Ascending aorta (tissue), 2 donors: ENCODE data around the gene KIF16B. TPM values are rescaled to one million over a fixed set of nuclear protein-coding genes. Genes with fewer than 3 reads are reported as not detected.

Experiments used
- DNase-seq, 2 donors: peaks; one replicate each; pipeline ENCODE4 v3.0.0-alpha.2; 2019; ENCODE audit warnings: low spot score in 2 of 2
- H3K27ac ChIP-seq, 2 donors: fragments of 200-600 bp; sonication (generic); one replicate each; pipeline ENCODE4 v1.5.1; 2016 to 2017; ENCODE audit warnings: mild to moderate bottlenecking in 1 of 2
- H3K27me3 ChIP-seq: fragments of 200-600 bp; sonication (generic); one replicate; pipeline ENCODE4 v1.5.1; 2017
- H3K36me3 ChIP-seq, 2 donors: fragments of 200-600 bp; sonication (generic); one replicate each; pipeline ENCODE4 v1.5.1; 2016
- H3K4me1 ChIP-seq, 2 donors: fragments of 200-600 bp; sonication (generic); one replicate each; pipeline ENCODE4 v1.5.1; 2016 to 2017; ENCODE audit warnings: mild to moderate bottlenecking in 1 of 2
- H3K4me3 ChIP-seq, 2 donors: fragments of 200-600 bp; sonication (generic); one replicate each; pipeline ENCODE4 v1.5.1; 2016 to 2017; ENCODE audit warnings: mild to moderate bottlenecking in 1 of 2
- H3K9me3 ChIP-seq, 2 donors: fragments of 200-600 bp; sonication (generic); one replicate each; pipeline ENCODE4 v1.5.1; 2016
- intact Hi-C: fragments of 100-400 bp; cut with DNase I; formaldehyde crosslinking; loops from one replicate; pipeline ENCODE4 v1.15.1; 2023
- total RNA-seq: library from RNA; depleted of rRNA; stranded (reverse); fragments of >200 nt; gene quantifications from one replicate; pipeline ENCODE4 v1.1.0, GENCODE V29; 2016
- TF ChIP-seq, protein P1 (sequence below), 3 experiments: fragments of 200-600 bp in 2 of 3; fragments of 450-650 bp in 1 of 3; sonication (generic) in 2 of 3; IDR thresholded peaks; one replicate each; pipeline ENCODE4 v1.5.1; 2016 to 2019; ENCODE audit warnings: antibody characterized with exemption in 3 of 3, mild to moderate bottlenecking in 1 of 3, moderate library complexity in 1 of 3

Gene KIF16B
- total RNA-seq, 1 donor from 2014 or later: 6.3 TPM

DNA sequence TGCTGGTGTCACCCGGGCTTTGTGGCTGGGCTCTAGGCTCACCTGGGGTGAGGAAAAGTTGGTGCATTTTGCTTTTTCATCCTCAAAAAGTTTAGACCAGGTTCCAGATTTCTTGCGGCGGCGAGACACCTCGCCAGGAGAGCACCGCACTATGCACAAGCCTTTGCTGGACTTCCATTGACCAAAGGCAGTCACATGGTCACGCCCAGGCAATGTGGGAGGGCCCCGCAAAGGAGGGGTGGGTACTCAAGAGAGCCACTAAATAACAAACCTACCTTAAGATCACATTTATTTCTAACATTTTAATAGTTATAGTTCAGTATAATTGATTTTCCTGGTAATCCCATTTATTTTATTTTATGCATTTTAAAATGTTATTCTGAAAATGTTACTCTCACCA lies 3.0 kb upstream of the KIF16B start:
- Histone ChIP-seq H3K27ac (no peak overlapping the region), H3K9me3 (no peaks in the 10 kb centered on the region), H3K36me3 (no peaks in the 10 kb centered on the region), H3K27me3 (no peaks in the 10 kb centered on the region), H3K4me1 (peaks cover 0 to 4% of the 10 kb centered on the region in 2 donors), H3K4me3 (no peak overlapping the region)
- intact Hi-C loops: loop anchor here (10.0 kb wide), 1 partner anchor 1109 kb away; the partner anchor contains the start of gene RRBP1
- TF ChIP-seq, protein P1, sequence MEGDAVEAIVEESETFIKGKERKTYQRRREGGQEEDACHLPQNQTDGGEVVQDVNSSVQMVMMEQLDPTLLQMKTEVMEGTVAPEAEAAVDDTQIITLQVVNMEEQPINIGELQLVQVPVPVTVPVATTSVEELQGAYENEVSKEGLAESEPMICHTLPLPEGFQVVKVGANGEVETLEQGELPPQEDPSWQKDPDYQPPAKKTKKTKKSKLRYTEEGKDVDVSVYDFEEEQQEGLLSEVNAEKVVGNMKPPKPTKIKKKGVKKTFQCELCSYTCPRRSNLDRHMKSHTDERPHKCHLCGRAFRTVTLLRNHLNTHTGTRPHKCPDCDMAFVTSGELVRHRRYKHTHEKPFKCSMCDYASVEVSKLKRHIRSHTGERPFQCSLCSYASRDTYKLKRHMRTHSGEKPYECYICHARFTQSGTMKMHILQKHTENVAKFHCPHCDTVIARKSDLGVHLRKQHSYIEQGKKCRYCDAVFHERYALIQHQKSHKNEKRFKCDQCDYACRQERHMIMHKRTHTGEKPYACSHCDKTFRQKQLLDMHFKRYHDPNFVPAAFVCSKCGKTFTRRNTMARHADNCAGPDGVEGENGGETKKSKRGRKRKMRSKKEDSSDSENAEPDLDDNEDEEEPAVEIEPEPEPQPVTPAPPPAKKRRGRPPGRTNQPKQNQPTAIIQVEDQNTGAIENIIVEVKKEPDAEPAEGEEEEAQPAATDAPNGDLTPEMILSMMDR (IDR thresholded peaks at IDR 0.05): no peak
- DNase-seq: no peak

DNA sequence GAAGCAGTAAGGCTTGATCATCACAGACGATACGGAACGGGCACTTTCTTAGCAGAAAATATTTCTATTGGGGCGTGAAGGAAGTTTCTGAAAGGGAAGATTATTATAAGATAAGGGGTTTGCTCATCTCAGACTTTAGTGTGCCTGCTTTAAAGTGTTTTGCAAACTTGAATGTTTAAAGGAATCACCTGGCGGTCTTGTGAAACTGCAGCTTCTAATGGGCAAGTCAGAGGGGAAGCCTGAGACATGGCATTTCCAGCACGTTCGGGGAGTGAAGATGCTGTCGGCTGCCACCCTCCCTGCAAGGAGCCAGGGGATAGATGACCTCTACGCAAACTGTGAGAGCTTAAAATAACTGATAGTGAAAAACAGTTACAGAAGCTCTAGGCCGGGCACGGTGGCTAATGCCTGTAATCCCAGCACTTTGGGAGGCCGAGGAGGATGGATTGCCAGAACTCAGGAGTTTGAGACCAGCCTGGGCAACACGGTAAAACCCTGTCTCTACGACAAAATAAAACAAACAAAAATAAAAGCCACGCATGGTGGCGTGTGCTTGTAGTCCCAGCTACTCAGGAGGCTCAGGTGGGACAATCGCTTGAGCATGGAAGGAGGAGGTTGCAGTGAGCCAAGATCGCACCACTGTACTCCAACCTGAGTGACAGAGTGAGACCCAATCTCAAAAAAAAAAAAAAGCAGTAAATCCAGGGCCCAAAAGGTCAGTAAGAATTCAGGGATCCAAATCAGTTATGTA lies 2.3 kb upstream of the KIF16B start:
- intact Hi-C loops: loop anchor here (2.0 to 10.0 kb wide), 2 partner anchors 1109 to 1713 kb away; partner anchors contain the start of genes RRBP1 and ZNF133
- H3K36me3 ChIP-seq: no peaks in the 10 kb centered on the region
- no peaks in the 10 kb centered on the region for H3K27me3 ChIP-seq
- peak overlapping the region; percentile 74 to 90 for H3K4me3 ChIP-seq
- H3K9me3 ChIP-seq: no peaks in the 10 kb centered on the region
- DNase-seq: no peak
- peak overlapping the region; percentile 54 to 55 for H3K27ac ChIP-seq
- H3K4me1 ChIP-seq: peaks cover 0 to 4% of the 10 kb centered on the region in 2 donors
- TF ChIP-seq, protein P1 (IDR thresholded peaks at IDR 0.05): no peak

DNA sequence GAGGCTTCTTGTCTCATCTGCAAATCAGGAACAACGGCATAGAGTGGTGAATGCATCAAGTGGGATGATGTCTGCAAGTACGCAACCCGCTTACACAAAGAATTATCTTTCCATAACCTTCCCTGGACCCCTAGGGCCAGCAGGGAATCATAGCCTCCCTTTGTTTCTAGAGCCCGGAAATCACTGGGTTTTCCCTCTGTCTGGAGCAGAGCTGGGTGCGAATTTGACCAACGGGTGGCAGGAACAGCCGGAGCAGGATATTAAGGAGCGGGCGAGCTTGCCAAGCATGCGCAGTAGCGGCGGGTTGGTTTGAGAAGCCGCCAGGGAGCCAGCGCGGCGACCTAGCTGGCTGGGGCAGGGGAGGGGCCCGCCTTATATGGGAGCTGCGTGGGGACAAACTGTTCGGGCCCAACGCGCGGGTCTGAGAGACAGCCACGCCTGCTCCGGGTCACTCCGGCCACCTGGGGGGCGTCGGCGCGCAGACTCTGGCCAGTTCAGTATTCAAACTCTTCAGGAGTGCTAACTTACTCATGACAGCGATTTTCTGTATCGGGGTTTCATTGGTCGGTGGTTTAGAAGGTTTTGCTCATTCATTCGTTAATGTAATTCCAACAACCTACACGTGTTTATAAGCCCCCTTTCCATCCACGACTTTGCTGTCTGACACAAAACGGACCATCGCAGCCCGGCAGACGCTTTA lies 1.6 kb upstream of the KIF16B start:
- peak overlapping the region; percentile 74 to 90 for H3K4me3 ChIP-seq
- H3K4me1 ChIP-seq: peaks cover 0 to 4% of the 10 kb centered on the region in 2 donors
- H3K27ac ChIP-seq: peak overlapping the region; percentile 54 to 55
- TF ChIP-seq, protein P1 (IDR thresholded peaks at IDR 0.05): no peak
- H3K27me3 ChIP-seq: no peaks in the 10 kb centered on the region
- peak; percentile 55 to 94 for DNase-seq
- no peaks in the 10 kb centered on the region for H3K9me3 ChIP-seq
- H3K36me3 ChIP-seq: no peaks in the 10 kb centered on the region
- intact Hi-C loops: loop anchor here (2.0 to 10.0 kb wide), 3 partner anchors 1110 to 1714 kb away; partner anchors contain the start of genes KAT14, PET117, RRBP1 and ZNF133

DNA sequence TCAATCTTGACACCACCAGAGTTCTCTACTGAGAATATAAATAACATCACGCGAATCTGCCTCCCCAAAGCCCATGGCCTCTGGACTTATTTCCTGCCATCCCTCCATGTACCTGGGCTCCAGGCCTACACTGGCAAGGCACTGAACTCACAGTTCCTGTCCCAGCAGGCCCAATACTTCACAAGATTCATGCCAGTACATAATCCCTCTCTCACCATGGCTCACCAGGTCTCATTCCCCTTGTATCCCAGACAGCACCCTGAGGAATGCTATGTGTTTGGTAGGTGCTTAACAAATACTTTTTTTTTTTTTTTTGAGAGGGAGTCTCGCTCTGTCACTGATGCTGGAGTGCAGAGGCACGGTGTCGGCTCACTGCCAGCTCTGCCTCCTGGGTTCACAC lies 1.9 kb downstream of the KIF16B start:
- H3K27me3 ChIP-seq: no peaks in the 10 kb centered on the region
- H3K4me3 ChIP-seq: peak overlapping the region in 1 of 2 donors; percentile 62
- no peaks in the 10 kb centered on the region for H3K36me3 ChIP-seq
- no peak for DNase-seq
- no peak overlapping the region for H3K27ac ChIP-seq
- TF ChIP-seq, protein P1 (IDR thresholded peaks at IDR 0.05): no peak
- H3K4me1 ChIP-seq: peaks cover 0 to 4% of the 10 kb centered on the region in 2 donors
- intact Hi-C loops: loop anchor here (5.0 to 10.0 kb wide), 2 partner anchors 1113 to 1566 kb away; partner anchors contain the start of genes KAT14, PET117 and RRBP1
- H3K9me3 ChIP-seq: no peaks in the 10 kb centered on the region

DNA sequence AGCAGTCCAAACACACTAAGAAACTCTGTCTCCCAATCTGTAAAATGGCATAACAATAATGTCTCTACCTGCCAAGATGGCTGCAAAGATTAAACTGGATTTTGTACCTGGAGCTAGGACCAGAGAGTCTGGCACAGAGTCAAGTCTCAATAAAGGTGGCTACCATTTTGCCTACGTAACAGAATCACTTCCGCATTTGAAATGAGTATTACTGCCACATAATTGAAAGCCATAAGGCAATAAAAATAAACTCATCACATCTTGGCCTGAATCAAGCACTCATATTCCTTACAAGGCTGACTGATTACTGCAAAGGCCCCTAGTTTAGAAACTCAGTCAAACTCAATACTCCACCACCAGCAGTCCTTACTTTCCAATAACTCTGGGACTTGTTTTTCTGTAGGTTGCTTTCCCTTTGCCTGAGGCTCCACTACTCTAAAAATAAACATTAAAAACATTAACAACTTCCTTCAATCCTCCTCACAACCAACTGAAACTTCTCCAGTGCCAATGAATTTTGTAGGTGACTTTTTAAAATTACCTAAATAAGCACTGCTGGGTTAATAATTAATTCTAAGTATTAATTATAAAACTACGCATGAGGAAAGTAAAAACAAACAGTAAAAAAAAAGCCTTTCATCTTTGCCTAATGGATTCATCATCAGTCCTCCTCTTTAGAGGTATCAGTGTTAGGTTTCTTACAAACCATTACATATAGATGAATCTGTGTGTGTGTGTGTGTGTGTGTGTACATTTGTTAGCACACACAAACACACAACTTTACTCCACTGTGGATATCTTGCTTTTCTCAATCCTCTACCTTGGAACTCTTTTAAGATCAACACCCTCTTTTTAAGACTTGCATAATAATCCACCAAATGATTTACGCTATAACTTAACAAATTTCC lies 3.7 kb downstream of the KIF16B start:
- H3K4me3 ChIP-seq: no peak overlapping the region
- no peak for DNase-seq
- no peaks in the 10 kb centered on the region for H3K9me3 ChIP-seq
- no peaks in the 10 kb centered on the region for H3K36me3 ChIP-seq
- peaks cover 0 to 3% of the 10 kb centered on the region in 2 donors for H3K4me1 ChIP-seq
- H3K27ac ChIP-seq: no peak overlapping the region
- TF ChIP-seq, protein P1 (IDR thresholded peaks at IDR 0.05): no peak
- intact Hi-C loops: loop anchor here (5.0 to 10.0 kb wide), 2 partner anchors 1115 to 1568 kb away; partner anchors contain the start of genes KAT14, PET117 and RRBP1
- no peaks in the 10 kb centered on the region for H3K27me3 ChIP-seq
